ENCODE data around the gene INPP5J. TPM values are rescaled to one million over a fixed set of nuclear protein-coding genes. Genes with fewer than 3 reads are reported as not detected.
A peak's percentile ranks its signal among the peaks of the same experiment; 100 is the strongest.

The INPP5J gene
- total and polyA plus RNA-seq, 12 donors, result 7.9 to 31.7 (median 16.9) TPM

DNA sequence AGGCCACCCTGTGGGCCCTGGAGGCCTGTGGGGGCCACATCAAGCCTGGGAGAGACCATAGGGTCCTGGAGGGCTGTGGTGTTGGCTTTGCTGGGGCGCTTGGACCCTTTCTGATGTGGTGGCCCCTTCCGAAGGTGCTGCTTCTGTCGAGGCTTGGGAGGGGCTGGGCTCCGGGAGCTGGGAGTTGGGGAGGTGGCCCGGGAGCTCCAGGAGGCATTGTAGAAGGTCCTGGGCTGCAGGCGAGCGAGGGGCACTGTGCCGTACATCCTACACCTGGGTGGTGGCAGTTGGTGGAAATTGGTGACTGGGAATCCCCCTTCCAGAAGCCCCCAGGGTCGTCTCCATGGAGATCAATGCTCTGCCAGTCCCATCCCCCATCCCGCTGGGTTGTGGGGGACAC lies 15.0 kb downstream of the INPP5J start:
- TF ChIP-seq, protein P1, sequence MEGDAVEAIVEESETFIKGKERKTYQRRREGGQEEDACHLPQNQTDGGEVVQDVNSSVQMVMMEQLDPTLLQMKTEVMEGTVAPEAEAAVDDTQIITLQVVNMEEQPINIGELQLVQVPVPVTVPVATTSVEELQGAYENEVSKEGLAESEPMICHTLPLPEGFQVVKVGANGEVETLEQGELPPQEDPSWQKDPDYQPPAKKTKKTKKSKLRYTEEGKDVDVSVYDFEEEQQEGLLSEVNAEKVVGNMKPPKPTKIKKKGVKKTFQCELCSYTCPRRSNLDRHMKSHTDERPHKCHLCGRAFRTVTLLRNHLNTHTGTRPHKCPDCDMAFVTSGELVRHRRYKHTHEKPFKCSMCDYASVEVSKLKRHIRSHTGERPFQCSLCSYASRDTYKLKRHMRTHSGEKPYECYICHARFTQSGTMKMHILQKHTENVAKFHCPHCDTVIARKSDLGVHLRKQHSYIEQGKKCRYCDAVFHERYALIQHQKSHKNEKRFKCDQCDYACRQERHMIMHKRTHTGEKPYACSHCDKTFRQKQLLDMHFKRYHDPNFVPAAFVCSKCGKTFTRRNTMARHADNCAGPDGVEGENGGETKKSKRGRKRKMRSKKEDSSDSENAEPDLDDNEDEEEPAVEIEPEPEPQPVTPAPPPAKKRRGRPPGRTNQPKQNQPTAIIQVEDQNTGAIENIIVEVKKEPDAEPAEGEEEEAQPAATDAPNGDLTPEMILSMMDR (IDR thresholded peaks at IDR 0.05), result no peak
- Histone ChIP-seq H3K36me3 (peaks cover 0 to 5% (median 0%) of the 10 kb centered on the region in 9 donors), H3K9me3 (no peaks in the 10 kb centered on the region), H3K4me3 (no peak overlapping the region), H3K27me3 (peaks cover 0 to 19% (median 5%) of the 10 kb centered on the region in 7 donors), H3K4me1 (peaks cover 0 to 3% (median 0%) of the 10 kb centered on the region in 9 donors), H3K27ac (no peak overlapping the region)
- WGBS, 2 donors, result 80 to 82% methylated on average over 10 of the region's 10 CpGs
- intact Hi-C loops (cut with DNase I), result no loop called here
- ATAC-seq (no peak), DNase-seq (no peak)

DNA sequence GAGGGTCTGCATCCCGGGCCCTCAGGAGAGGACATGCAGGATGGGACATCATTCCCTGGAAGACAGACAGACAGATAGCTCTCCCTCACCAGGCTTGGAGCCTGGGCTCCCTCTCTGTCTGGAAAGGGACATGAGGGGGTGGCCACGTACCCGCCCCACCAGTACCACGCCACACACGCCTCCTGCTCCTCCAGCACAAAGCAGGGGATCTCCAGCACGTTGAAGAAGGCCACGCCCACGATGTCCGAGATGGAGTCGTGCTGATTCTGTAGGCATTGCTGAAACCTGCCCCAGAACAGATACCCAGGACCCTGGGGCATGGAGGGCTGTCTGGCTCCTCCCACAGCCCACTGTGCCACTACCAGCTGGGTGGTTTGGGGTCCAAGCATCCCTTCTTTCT lies 15.4 kb downstream of the INPP5J start:
- Histone ChIP-seq H3K27ac (no peak overlapping the region), H3K27me3 (peaks cover 0 to 19% (median 5%) of the 10 kb centered on the region in 7 donors), H3K4me1 (peaks cover 0 to 7% (median 0%) of the 10 kb centered on the region in 9 donors), H3K9me3 (no peaks in the 10 kb centered on the region), H3K36me3 (peaks cover 0 to 3% (median 0%) of the 10 kb centered on the region in 9 donors), H3K4me3 (no peak overlapping the region)
- DNase-seq, result no peak
- intact Hi-C loops (cut with DNase I), result no loop called here
- WGBS, 2 donors, result 81 to 84% methylated on average over 10 of the region's 10 CpGs
- TF ChIP-seq, protein P1 (IDR thresholded peaks at IDR 0.05), result no peak
- no peak for ATAC-seq

DNA sequence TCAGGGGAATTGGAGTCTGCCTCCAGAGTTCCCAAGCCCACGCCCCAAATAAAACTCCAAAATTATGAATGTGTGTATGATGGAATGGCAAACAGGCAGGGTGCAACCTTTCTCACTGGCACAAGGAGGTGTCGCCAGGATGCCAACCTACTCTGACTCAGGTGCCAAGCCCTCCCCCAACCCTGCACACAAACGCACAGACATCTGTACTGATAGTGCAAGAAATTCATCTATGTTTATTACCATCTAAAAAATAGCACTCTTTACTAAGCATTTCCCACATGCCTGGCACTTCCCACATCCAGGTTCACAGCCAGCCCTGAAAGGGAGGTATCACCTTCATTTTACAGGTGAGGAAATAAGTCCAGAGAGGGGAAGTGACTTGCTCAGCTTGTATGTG lies 16.3 kb downstream of the INPP5J start:
- H3K4me1 ChIP-seq, result peaks cover 0 to 13% (median 0%) of the 10 kb centered on the region in 9 donors
- intact Hi-C loops (cut with DNase I), result no loop called here
- TF ChIP-seq, protein P1 (IDR thresholded peaks at IDR 0.05), result no peak
- H3K36me3 ChIP-seq, result no peaks in the 10 kb centered on the region
- no peaks in the 10 kb centered on the region for H3K9me3 ChIP-seq
- H3K27ac ChIP-seq, result no peak overlapping the region
- no peak overlapping the region for H3K4me3 ChIP-seq
- peaks cover 0 to 19% (median 5%) of the 10 kb centered on the region in 7 donors for H3K27me3 ChIP-seq
- ATAC-seq (no peak), DNase-seq (no peak)
- WGBS, 2 donors, result 80 to 88% methylated on average over 3 of the region's 3 CpGs

DNA sequence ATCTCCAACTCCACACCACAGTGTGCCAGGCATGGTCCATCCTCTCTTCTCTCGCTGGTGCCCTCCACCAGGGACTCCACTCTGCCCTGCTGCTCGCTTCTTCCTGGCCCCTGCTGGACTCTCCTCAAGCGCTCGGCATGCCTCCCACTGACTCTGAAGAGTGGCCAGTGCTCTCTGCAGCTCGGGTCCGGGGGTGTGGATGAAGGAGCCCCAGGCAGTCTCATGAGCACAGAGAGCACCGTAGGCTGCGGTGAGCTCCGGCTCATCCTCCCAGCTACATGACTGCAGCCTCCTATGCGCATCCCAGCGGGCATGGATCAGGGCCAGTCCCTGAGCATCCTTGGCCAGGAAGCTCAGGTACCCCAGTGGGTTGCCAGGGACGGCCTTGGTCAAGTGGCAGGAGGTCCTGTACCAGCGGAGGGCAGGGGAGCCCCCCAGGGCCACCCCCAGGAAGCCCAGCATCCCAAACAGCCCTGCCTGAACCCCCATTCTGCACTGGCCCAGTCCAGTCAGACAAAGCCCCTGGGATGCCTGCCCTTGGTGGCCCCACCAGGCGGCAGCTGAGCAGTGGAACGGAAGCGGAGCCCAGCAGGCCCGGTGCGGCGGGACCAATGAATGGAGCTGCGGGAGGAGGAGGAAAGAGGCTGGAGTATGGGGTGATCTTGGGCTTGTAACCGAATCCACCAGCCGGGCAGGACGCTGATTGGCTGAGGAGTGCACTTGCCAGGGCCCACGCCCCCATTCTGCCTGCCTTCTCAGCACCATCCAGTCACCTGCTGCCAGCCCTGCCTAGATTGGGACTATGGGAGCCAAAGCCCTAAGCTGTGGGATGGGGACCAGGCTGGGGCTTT lies 17.3 kb downstream of the INPP5J start, which contains the start of gene PLA2G3:
PLA2G3 (minus strand) TSS at position 643 of the 851 bp plus-strand sequence; CDS start at position 489, 154 bp downstream.
- DNase-seq (no peak), ATAC-seq (peak in 5 of 8 donors; percentile 19 to 37 (median 32))
- no peak within 1 kb of the TSS for H3K27ac ChIP-seq
- intact Hi-C loops (cut with DNase I), result loop anchor here in 6 of 10 donors (5.0 to 10.0 kb wide), 5 partner anchors 45 to 505 kb away; partner anchors contain the start of gene SLC35E4 (in 1 of the 6)
- no peak within 1 kb of the TSS for H3K4me3 ChIP-seq
- H3K9me3 ChIP-seq, result peaks cover 0 to 4% (median 0%) of the 10 kb centered on the region in 11 donors
- H3K4me1 ChIP-seq, result peaks cover 0 to 13% (median 0%) of the 10 kb centered on the region in 9 donors
- H3K36me3 ChIP-seq, result no peaks in the 10 kb centered on the region
- WGBS, 2 donors, result 28 to 30% methylated on average over 24 of the region's 24 CpGs
- H3K27me3 ChIP-seq, result peaks cover 0 to 19% (median 5%) of the 10 kb centered on the region in 7 donors
- TF ChIP-seq, protein P1 (IDR thresholded peaks at IDR 0.05), result peak in 1 of 9 donors; percentile 9

Measured in heart right ventricle (tissue), 16 donors.